ENCODE data around the gene BICDL2.
"Not testable (repeated sequence)": the region's sequence is repeated elsewhere in the genome, so short reads cannot be mapped to it uniquely, and the experiment has no call there.

Gene BICDL2

GRCh38 chr16:3063625-3064386 is 27.1 kb upstream of the BICDL2 start:
- no peak for DNase-seq

GRCh38 chr16:3062553-3062952 is 25.8 kb upstream of the BICDL2 start:
- DNase-seq, result no peak

GRCh38 chr16:3060339-3061127 is 23.8 kb upstream of the BICDL2 start:
- no peak for DNase-seq

- DNase-seq, result no peak
Observed at GRCh38 chr16:3059723-3060242, 23.0 kb upstream of the BICDL2 start.

- DNase-seq, result peak; percentile 50
Observed at GRCh38 chr16:3059041-3059722, 22.4 kb upstream of the BICDL2 start.

DNA sequence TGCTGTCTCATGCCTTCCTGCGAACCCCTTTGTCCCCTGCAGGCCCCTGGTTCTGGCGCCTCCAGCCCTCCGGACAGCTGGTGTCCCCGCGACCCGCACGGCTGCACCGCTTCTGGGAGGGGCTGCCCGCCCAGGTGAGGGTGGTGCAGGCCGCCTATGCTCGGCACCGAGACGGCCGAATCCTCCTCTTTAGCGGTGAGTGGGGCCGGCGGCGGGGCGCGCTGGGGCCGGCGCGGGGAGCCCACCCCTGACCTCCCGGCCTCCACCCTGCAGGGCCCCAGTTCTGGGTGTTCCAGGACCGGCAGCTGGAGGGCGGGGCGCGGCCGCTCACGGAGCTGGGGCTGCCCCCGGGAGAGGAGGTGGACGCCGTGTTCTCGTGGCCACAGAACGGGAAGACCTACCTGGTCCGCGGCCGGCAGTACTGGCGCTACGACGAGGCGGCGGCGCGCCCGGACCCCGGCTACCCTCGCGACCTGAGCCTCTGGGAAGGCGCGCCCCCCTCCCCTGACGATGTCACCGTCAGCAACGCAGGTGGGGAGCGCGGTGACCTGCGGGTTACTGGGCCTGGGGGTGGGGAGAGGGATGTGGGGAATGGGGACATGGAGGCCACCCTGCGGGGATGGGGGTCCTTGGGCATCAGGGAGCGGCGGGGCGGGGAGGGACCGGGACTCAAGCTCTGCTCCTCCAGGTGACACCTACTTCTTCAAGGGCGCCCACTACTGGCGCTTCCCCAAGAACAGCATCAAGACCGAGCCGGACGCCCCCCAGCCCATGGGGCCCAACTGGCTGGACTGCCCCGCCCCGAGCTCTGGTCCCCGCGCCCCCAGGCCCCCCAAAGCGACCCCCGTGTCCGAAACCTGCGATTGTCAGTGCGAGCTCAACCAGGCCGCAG is 21.6 kb upstream of the BICDL2 start:
- DNase-seq, result no peak

DNA sequence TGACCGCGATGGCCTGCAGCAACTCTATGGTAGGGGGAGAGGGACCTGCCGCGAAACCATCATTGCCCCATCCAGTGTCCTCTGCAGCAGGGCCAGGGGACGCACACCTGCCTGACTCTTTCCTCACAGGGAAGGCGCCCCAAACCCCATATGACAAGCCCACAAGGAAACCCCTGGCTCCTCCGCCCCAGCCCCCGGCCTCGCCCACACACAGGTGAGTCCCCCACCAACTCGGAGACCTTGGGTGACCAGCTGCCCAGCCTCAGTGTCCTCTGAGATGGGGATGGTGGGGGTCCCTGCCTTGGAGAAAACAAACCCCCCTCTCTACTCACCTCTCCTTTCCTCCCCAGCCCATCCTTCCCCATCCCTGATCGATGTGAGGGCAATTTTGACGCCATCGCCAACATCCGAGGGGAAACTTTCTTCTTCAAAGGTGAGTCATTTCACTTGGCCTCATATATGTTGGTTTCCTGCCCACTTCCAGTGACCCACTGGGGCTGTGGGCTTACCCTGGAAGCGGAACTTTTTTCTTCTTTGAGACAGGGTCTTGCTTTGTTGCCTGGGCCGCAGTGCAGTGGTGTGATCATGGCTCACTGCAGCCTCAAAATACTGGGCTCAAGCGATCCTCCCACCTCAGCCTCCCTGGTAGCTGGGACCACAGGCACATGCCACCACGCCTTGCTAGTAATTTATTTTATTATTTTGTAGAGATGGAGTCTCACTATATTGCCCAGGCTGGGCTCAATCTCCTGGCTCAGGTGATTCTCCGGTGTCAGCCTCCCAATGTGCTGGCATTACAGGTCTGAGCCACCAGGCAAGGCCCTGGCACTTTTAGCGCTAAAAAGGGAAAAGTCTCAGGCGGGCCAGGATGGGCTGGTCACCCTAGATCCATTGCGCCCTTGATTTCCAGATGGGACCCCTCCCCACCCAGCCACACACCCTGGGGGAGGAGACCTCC is 20.7 kb upstream of the BICDL2 start:
- DNase-seq, result no peak

DNA sequence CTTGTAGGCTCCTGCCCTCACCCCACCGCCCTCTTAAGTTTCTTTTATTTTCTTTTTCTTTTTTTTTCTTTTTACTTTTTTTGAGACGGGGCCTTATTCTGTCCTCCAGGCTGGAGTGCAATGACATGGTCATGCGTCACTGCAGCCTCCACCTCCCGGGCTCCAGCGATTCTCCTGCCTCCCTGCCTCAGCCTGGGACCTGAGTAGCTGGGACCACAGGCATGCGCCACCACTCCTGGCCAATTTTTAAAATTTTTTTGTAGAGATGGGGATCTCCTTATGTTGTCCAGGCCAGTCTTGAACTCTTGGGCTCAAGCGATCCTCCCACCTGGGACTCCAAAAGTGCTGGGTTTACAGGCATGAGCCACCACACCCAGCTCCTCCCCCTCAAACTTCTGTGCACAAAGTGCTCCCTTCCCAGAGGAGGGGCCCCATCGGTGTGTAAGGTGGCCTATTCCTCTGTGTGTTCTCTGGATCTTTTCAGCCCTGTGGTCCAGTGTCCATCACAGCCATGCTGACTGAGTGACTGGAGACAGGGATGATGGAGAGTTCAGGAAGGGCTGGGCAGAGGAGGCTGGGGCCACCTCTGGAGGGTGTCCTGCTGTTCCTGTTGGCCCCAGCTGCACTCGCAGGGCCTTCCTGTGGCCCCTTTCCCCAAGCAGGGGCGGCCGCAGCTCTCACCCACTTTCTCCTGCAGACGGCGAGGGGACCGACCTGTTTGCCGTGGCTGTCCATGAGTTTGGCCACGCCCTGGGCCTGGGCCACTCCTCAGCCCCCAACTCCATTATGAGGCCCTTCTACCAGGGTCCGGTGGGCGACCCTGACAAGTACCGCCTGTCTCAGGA is 19.8 kb upstream of the BICDL2 start:
- no peak for DNase-seq

GRCh38 chr16:3055734-3056115 is 19.0 kb upstream of the BICDL2 start:
- not testable (repeated sequence) for DNase-seq

DNA sequence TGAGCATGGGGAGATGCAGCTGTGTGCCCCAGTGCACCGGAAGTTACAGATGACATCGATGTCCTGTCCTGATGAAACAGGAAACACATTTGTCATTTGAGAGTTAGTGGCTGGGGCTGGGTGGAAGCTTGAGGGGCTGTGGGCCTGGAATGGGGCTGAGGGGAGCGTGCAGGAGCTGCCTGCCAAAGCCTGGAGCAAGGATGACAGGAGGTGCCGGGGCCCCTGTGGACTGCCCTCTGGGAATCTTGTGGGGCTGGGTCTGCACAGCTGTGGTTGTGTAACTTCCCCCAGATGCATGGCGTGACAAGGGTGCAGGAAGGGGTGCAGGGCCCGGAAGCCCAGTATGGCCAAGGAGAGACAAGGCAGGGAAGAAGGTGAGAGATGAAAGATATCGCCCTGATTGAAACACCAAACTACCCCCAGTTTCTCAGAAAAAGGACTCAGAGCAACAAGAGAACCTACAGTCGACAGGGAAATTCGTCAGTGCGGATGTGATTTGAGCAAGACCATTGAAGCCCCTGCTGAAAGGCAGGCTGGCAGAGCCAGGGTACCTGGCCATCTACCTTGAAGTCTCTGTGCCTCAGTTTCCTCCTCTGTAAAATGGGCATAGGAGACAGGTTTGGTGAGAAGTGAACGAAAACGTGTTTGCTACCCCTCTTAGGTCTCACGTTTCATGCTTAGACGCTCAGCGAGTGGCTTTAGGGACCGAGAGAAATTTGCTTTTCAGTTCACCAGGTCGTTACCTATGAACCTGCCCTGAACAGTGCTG is 18.4 kb upstream of the BICDL2 start:
- DNase-seq, result no peak

DNA sequence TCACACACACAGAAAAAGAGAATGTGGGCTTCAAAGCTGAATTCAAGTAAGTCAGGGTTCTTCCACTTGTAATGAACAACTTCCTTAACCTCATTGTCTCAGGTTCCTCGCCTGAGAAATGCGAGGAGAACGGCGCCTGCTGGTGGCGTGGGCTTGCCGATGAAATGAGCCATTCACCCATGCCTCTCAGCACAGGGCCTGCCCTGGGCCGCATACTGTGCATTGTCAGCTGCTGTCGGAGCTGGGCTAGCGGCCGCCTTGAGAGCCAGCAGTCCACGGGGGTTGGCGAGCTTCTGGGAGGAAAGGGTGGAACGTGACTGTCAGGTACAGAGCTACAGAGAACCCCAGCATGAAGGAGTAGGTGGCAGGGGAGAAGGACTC is 16.6 kb upstream of the BICDL2 start:
- DNase-seq, result not testable (repeated sequence)

DNA sequence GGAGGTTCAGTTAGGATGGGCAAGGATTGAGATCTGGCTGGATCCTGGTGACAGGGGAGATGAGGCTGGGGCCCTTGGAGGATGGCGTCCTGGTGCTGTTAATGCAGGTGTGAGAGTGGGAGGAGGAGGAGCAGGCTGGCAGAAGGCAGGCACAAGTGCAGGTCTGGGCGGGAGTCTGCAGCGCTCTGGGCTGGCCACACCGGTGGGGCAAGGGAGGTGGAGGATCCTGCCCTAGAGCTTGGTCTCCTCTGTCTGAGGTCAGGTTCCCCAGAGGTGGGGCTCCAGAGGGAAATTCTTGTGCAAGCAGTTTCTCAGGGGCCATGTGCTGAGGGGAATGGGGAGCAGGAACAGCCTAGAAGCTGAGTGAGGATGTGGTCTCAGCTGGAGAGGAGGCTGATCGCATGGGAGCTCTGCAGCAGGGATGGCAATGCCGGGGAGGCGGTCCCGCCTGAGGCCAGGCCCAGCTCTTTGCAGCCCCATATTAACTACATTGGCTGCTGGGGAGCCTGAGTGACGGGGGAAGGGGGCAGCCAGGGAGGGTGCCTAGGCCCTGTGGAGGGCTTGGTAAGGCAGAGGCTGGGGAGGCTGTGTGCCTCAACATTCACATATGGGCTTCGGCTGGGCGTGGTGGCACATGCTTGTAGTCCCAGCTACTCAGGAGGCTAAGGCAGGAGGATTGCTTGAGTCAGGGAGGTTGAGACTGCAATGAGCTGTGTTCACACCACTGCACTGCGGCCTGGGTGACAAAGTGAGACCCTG is 16.0 kb upstream of the BICDL2 start:
- DNase-seq, result not testable (repeated sequence)

GRCh38 chr16:3051494-3051893 is 14.8 kb upstream of the BICDL2 start:
- no peak for DNase-seq

DNA sequence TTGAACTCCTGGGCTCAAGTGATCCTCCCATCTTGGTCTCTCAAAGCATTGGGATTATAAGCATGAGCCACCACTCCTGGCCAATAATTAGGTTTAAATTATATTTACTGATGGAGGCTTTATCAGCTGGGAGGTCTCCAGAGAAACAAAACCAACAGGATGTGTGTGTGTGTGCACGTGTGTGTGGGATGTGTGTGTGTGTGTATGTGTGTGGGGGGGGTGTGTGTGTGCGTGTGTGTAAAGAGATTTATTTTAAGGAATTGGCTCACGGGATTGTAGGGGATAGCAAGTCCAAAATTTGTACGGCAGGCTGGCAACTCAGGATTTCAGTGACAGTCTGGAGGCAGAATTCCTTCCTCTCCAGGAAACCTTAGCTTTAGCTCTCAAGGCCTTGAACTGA is 14.3 kb upstream of the BICDL2 start:
- DNase-seq, result no peak

GRCh38 chr16:3050487-3050886 is 13.7 kb upstream of the BICDL2 start:
- no peak for DNase-seq

GRCh38 chr16:3049921-3050481 is 13.3 kb upstream of the BICDL2 start:
- no peak for DNase-seq

DNA sequence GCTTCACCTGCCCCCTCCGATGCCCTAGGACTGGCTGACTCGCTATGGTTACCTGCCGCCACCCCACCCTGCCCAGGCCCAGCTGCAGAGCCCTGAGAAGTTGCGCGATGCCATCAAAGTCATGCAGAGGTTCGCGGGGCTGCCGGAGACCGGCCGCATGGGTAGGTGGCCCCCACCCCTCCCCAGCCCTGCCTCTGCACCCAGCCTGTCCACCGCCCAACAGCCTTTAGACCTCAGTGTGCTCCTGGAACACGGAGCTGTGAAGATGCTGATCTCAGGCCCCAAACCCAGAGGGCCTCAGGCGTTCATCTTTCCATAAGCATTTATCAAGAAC is 10.6 kb upstream of the BICDL2 start:
- DNase-seq, result no peak

GRCh38 chr16:3046641-3047386 is 10.1 kb upstream of the BICDL2 start:
- no peak for DNase-seq
